H1 (cell line): ENCODE data around the gene SCFD1. TPM values are rescaled to one million over a fixed set of nuclear protein-coding genes. Genes with fewer than 3 reads are reported as not detected.
A peak's percentile ranks its signal among the peaks of the same experiment; 100 is the strongest.

Experiments
- CTCF ChIA-PET: fragments of 300-600 bp; sonication (Branson Sonifier 250); formaldehyde crosslinking; loops from one replicate; lab custom pipeline; 2021; ENCODE audit not compliant: partially characterized antibody; lab: Charles Lee
- POLR2A ChIA-PET: fragments of 300-600 bp; sonication (Branson Sonifier 250); formaldehyde crosslinking; loops from one replicate; lab custom pipeline; 2021; ENCODE audit warnings: inconsistent platforms; ENCODE audit not compliant: partially characterized antibody; lab: Charles Lee
- DNase-seq, 2 experiments: peaks; one replicate each; pipeline versions ENCODE4 v3.0.0 to v3.0.0-alpha.2; 2010 to 2022; ENCODE audit warnings: low spot score in 2 of 2, low read depth in 1 of 2, mixed read lengths in 1 of 2
- FAIRE-seq: peaks from 2 replicates; lab custom pipeline; 2011; peaks lifted over from hg19 to GRCh38; lab: Jason Lieb, UNC
- H2AFZ ChIP-seq: 2 replicates; pipeline ENCODE4 v1.8.1; 2012; ENCODE audit warnings: low read length, inconsistent platforms
- H2AK5ac ChIP-seq: 2 replicates; pipeline ENCODE4 v1.6.1; 2013; ENCODE audit warnings: low read depth, low read length
- H2BK120ac ChIP-seq: replicated peaks from 2 replicates; pipeline ENCODE3; 2013; ENCODE audit warnings: low read depth, low read length, inconsistent platforms
- H2BK12ac ChIP-seq: 2 replicates; pipeline ENCODE4 v1.6.1; 2013; ENCODE audit warnings: low read depth, low read length
- H2BK15ac ChIP-seq: 2 replicates; pipeline ENCODE4 v1.6.1; 2013; ENCODE audit warnings: low read length
- H2BK20ac ChIP-seq: 2 replicates; pipeline ENCODE4 v1.6.1; 2013; ENCODE audit warnings: low read length
- H2BK5ac ChIP-seq: 2 replicates; pipeline ENCODE4 v1.6.1; 2013; ENCODE audit warnings: low read depth, low read length
- H3K14ac ChIP-seq: 2 replicates; pipeline ENCODE4 v1.6.1; 2013; ENCODE audit warnings: inconsistent platforms; ENCODE audit not compliant: insufficient read length
- H3K18ac ChIP-seq: 2 replicates; pipeline ENCODE4 v1.6.1; 2013; ENCODE audit warnings: low read length; ENCODE audit errors: extremely low read depth
- H3K23ac ChIP-seq: 2 replicates; pipeline ENCODE4 v1.6.1; 2013; ENCODE audit warnings: inconsistent platforms; ENCODE audit not compliant: insufficient read length
- H3K23me2 ChIP-seq: 2 replicates; pipeline ENCODE4 v1.6.1; 2013; ENCODE audit warnings: low read depth, low read length
- H3K27ac ChIP-seq: 2 replicates; pipeline ENCODE4 v1.6.1; 2011; ENCODE audit warnings: low read depth, low read length, inconsistent platforms
- H3K27me3 ChIP-seq, 4 experiments: replicated peaks in 1 of 4; 1 replicate in 1 of 4; 2 replicates in 3 of 4; pipeline versions ENCODE4 v1.6.1 to v1.8.1; 2011 to 2013; ENCODE audit warnings: low read length in 3 of 4, mild to moderate bottlenecking in 3 of 4, inconsistent platforms in 2 of 4, mixed read lengths in 2 of 4, moderate library complexity in 1 of 4; ENCODE audit not compliant: control insufficient read depth in 3 of 4, insufficient read depth in 3 of 4; ENCODE audit errors: extremely low read depth in 1 of 4
- H3K36me3 ChIP-seq, 4 experiments: 2 replicates each; pipeline versions ENCODE4 v1.6.1 to v1.8.1; 2011 to 2013; ENCODE audit warnings: mild to moderate bottlenecking in 4 of 4, low read length in 3 of 4, moderate library complexity in 2 of 4, control low read depth in 1 of 4, inconsistent platforms in 1 of 4; ENCODE audit not compliant: insufficient read depth in 4 of 4, control insufficient read depth in 2 of 4
- H3K4ac ChIP-seq: replicated peaks from 2 replicates; pipeline ENCODE3; 2013; ENCODE audit warnings: low read length, low read depth, mixed read lengths, inconsistent platforms; ENCODE audit not compliant: insufficient read length
- H3K4me1 ChIP-seq, 4 experiments: replicated peaks in 1 of 4; 1 replicate in 1 of 4; 2 replicates in 3 of 4; pipeline versions ENCODE4 v1.6.1 to v1.8.1; 2011 to 2013; ENCODE audit warnings: low read length in 3 of 4, inconsistent platforms in 2 of 4, mixed read lengths in 1 of 4; ENCODE audit not compliant: insufficient read depth in 4 of 4, control insufficient read depth in 3 of 4
- H3K4me2 ChIP-seq, 2 experiments: 2 replicates each; pipeline versions ENCODE4 v1.6.1 to v1.8.1; 2011 to 2013; ENCODE audit warnings: low read depth in 2 of 2, low read length in 2 of 2, control low read depth in 1 of 2, inconsistent platforms in 1 of 2, mild to moderate bottlenecking in 1 of 2; ENCODE audit not compliant: insufficient read depth in 1 of 2
- H3K4me3 ChIP-seq, 4 experiments: fragments of 200-600, 300-600 bp in 1 of 4; sonication (generic), shearing (Covaris generic), sonication (Bioruptor Twin) in 1 of 4; 2 replicates each; pipeline versions ENCODE4 v1.5.1 to v1.8.1; 2011 to 2016; ENCODE audit warnings: low read length in 4 of 4, low read depth in 3 of 4, control low read depth in 2 of 4, inconsistent platforms in 2 of 4, mild to moderate bottlenecking in 2 of 4, mixed read lengths in 1 of 4, moderate library complexity in 1 of 4; ENCODE audit not compliant: insufficient read depth in 2 of 4; ENCODE audit errors: extremely low read depth in 1 of 4
- H3K56ac ChIP-seq: replicated peaks from 2 replicates; pipeline ENCODE3; 2013; ENCODE audit warnings: low read depth, mild to moderate bottlenecking, mixed read lengths, low read length, inconsistent platforms; ENCODE audit not compliant: insufficient read length
- H3K79me1 ChIP-seq: 2 replicates; pipeline ENCODE4 v1.6.1; 2013; ENCODE audit warnings: low read depth, low read length, control low read depth
- H3K79me2 ChIP-seq, 2 experiments: 2 replicates each; pipeline versions ENCODE4 v1.6.1 to v1.8.1; 2012 to 2013; ENCODE audit warnings: low read length in 2 of 2, mild to moderate bottlenecking in 2 of 2, inconsistent platforms in 1 of 2; ENCODE audit not compliant: insufficient read depth in 2 of 2, control insufficient read depth in 1 of 2
- H3K9ac ChIP-seq, 4 experiments: replicated peaks in 1 of 4; 1 replicate in 1 of 4; 2 replicates in 3 of 4; pipeline versions ENCODE4 v1.6.1 to v1.8.1; 2011 to 2013; ENCODE audit warnings: low read depth in 3 of 4, low read length in 3 of 4, control low read depth in 2 of 4, mild to moderate bottlenecking in 2 of 4, moderate library complexity in 2 of 4, inconsistent platforms in 1 of 4; ENCODE audit errors: extremely low read depth in 1 of 4
- H3K9me3 ChIP-seq, 2 experiments: 2 replicates each; pipeline versions ENCODE4 v1.6.1 to v1.8.1; 2012 to 2013; ENCODE audit warnings: mild to moderate bottlenecking in 2 of 2, moderate library complexity in 2 of 2, control low read depth in 1 of 2, inconsistent platforms in 1 of 2, low read depth in 1 of 2, low read length in 1 of 2, mixed read lengths in 1 of 2; ENCODE audit not compliant: insufficient read depth in 2 of 2
- H4K20me1 ChIP-seq, 2 experiments: replicated peaks in 1 of 2; 2 replicates each; pipeline versions ENCODE3 to v1.8.1; 2011 to 2013; ENCODE audit warnings: inconsistent platforms in 2 of 2, low read length in 2 of 2, mild to moderate bottlenecking in 1 of 2; ENCODE audit not compliant: insufficient read depth in 2 of 2, control insufficient read depth in 1 of 2
- H4K5ac ChIP-seq: 2 replicates; pipeline ENCODE4 v1.6.1; 2013; ENCODE audit warnings: low read length, low read depth, mixed read lengths, inconsistent platforms; ENCODE audit not compliant: insufficient read length
- H4K8ac ChIP-seq: 2 replicates; pipeline ENCODE4 v1.8.0; 2013; ENCODE audit warnings: mild to moderate bottlenecking, moderate library complexity, low read length, inconsistent platforms; ENCODE audit not compliant: insufficient read depth; ENCODE audit errors: extremely low read depth
- H4K91ac ChIP-seq: replicated peaks from 2 replicates; pipeline ENCODE3; 2013; ENCODE audit warnings: low read length, mixed read lengths, inconsistent platforms; ENCODE audit not compliant: insufficient read length
- MAFK ChIP-seq: IDR thresholded peaks from 2 replicates; pipeline ENCODE4 v1.6.1; 2012; ENCODE audit warnings: low read depth, mild to moderate bottlenecking, improper control_type of control experiment, low read length
- WGBS, 2 experiments: shearing (Covaris generic) in 1 of 2; methylation state at CpG; one replicate each; pipeline versions ENCODE4 v1.1.6 to v1.1.7; 2013 to 2015; ENCODE audit warnings: low lambda C conversion rate in 2 of 2, mixed read lengths in 2 of 2, inconsistent platforms in 1 of 2, low coverage in 1 of 2, missing lambda C conversion rate in 1 of 2; ENCODE audit not compliant: insufficient replicate concordance in 2 of 2, insufficient coverage in 1 of 2, insufficient read length in 1 of 2; ENCODE audit errors: extremely low coverage in 1 of 2, missing lambda C conversion rate in 1 of 2; 5-methylcytosine and 5-hydroxymethylcytosine counted together
- polyA plus RNA-seq, 7 experiments: library from polyadenylated mRNA; depleted of rRNA in 3 of 7; stranded (reverse) in 5 of 7; unstranded in 2 of 7; fragments of >200 nt in 5 of 7; fragments of 200-250 nt in 2 of 7; gene quantifications; 1 replicate in 5 of 7; 2 replicates in 1 of 7; 4 replicates in 1 of 7; pipeline versions ENCODE4 v1.2.1 to v1.2.3, GENCODE V29; 2011 to 2013; ENCODE audit warnings: missing spikeins in 2 of 7, mixed read lengths in 2 of 7
- total RNA-seq: library from RNA; stranded (reverse); fragmentation: NEBNext Ultra II Directional; extraction: Animal tissue kit (Norgen Biotek cat#: 25700); gene quantifications from 2 replicates; pipeline ENCODE4 v1.2.1, GENCODE V29; 2021

Gene SCFD1
- total and polyA plus RNA-seq, 2 of the 8 experiments (the other 6 are each of a cell fraction or from before 2014, with no cell fraction given) = 32.8 to 64.5 TPM

DNA sequence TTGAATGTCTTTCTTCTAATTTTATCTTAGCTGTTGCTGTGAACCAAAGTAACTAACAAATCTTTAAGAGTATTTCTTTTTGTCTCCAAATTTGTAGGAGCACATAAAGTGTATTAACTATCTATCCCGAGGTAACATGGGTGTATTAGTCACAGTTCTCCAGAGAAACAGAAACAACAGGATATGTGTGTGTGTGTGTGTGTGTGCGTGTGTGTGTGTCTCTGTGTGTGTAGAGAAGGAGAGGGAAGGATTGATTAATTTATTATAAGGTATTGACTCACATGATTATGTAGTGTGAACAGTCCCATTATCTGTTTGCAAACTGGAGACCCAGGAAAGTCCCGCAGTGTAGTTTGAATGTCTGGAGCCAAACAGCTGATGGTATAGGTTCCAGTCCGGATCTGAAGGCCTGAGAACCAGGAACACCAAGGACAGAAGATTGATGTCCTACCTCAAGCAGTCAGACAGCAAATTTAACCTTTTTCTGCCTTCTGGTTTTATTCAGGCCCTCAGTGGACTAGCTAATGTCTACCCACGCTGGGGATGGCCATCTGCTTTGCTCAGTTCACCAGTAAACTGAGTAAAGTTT is 48.8 kb upstream of the SCFD1 start:
- Histone ChIP-seq H3K23me2 (no peaks in the 10 kb centered on the region), H3K9ac (0 out of 7 replicates have a peak overlapping the region, but pooled peaks of 1 of the 4 experiments have one; percentile 19), H3K27ac (no peak overlapping the region), H3K18ac (no peak overlapping the region), H4K20me1 (peaks cover 16 to 29% of the 10 kb centered on the region in 2 experiments), H3K4ac (no peak overlapping the region), H3K4me3 (no peak overlapping the region), H4K91ac (no peak overlapping the region), H2BK15ac (no peak overlapping the region), H3K27me3 (no peaks in the 10 kb centered on the region), H3K56ac (no peak overlapping the region), H3K9me3 (no peaks in the 10 kb centered on the region), H2AFZ (no peak overlapping the region), H2BK120ac (no peak overlapping the region), H3K14ac (no peak overlapping the region), H4K5ac (no peak overlapping the region), H3K79me1 (peaks cover 4% of the 10 kb centered on the region; the same call in 1 of the 2 replicates), H3K36me3 (no peaks in the 10 kb centered on the region), H3K79me2 (peaks cover 41 to 100% of the 10 kb centered on the region in 2 experiments), H3K4me2 (no peak overlapping the region; a peak in 1 of 4 replicates), H2BK5ac (no peak overlapping the region), H3K4me1 (peaks cover 0 to 20% (median 7%) of the 10 kb centered on the region in 4 experiments; a peak in 4 of 7 replicates), H2AK5ac (no peak overlapping the region), H2BK12ac (no peak overlapping the region), H2BK20ac (no peak overlapping the region), H4K8ac (no peak overlapping the region), H3K23ac (peak overlapping the region; percentile 9)
- DNase-seq = no peak
- FAIRE-seq = no peak
- ChIA-PET CTCF (no interaction called here), POLR2A (interaction anchor here (1.0 kb wide), 1 partner anchor 14 kb away, joined by 3 read pairs; the partner anchor contains the start of gene G2E3)
- 87% methylated on average over 5 of the region's 5 CpGs; no CpG with 5 or more reads in 1 of the 2 experiments for WGBS, 2 experiments
- no peak for TF ChIP-seq MAFK
